ENCODE data around the gene TYMP.

DNA sequence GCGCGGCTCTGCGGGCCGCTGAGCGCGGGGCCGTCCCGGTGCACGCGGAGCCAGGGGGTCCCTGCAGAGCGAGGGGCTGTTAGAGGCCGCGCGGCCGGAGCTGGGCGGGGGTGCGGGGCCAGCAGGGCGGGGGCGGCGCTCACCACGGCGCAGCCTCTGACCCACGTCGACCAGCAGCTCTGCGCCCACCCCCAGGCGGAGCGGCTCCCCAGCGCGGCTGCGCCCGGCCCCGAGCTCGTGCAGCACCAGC is 4.0 kb downstream of the TYMP start:
- TF ChIP-seq CTCF (IDR thresholded peaks at IDR 0.05): no peak
- no peak for TF ChIP-seq EZH2 (IDR thresholded peaks at IDR 0.05; ENCODE audit: borderline replicate concordance, insufficient read depth, low read depth, low read length, poor library complexity, severe bottlenecking)

Data from B cell (primary cell).